Embryonic facial prominence (tissue), 1 donor: Measurements from ENCODE around the gene EVA1C.
"Not testable (repeated sequence)": the region's sequence is repeated elsewhere in the genome, so short reads cannot be mapped to it uniquely, and the experiment has no call there.

Source experiments
- DNase-seq: peaks from one replicate; pipeline ENCODE4 v3.0.0-alpha.2; 2016; ENCODE audit errors: extremely low spot score

EVA1C gene

GRCh38 chr21:32462564-32462963 lies 50.1 kb downstream of the EVA1C start:
- not testable (repeated sequence) for DNase-seq

GRCh38 chr21:32463367-32463766 lies 50.9 kb downstream of the EVA1C start:
- DNase-seq, result no peak

GRCh38 chr21:32463889-32464300 lies 51.4 kb downstream of the EVA1C start:
- DNase-seq, result no peak

- no peak for DNase-seq
These were observed 54.8 kb downstream of the EVA1C start for GRCh38 chr21:32467291-32467690.

GRCh38 chr21:32468681-32469111 lies 56.2 kb downstream of the EVA1C start:
- DNase-seq, result no peak

GRCh38 chr21:32469628-32470027 lies 57.1 kb downstream of the EVA1C start:
- no peak for DNase-seq

GRCh38 chr21:32470206-32470605 lies 57.7 kb downstream of the EVA1C start:
- no peak for DNase-seq

GRCh38 chr21:32472890-32473765 lies 60.6 kb downstream of the EVA1C start:
- DNase-seq, result no peak

GRCh38 chr21:32474179-32475059 lies 61.9 kb downstream of the EVA1C start:
- DNase-seq, result no peak

GRCh38 chr21:32475162-32475812 lies 62.8 kb downstream of the EVA1C start:
- DNase-seq, result no peak

- DNase-seq, result no peak
These were observed 64.3 kb downstream of the EVA1C start for GRCh38 chr21:32476661-32477423.

GRCh38 chr21:32477424-32477745 lies 64.9 kb downstream of the EVA1C start:
- no peak for DNase-seq

GRCh38 chr21:32481875-32482408 lies 69.4 kb downstream of the EVA1C start:
- no peak for DNase-seq

- DNase-seq, result no peak
These were observed 70.2 kb downstream of the EVA1C start for GRCh38 chr21:32482565-32483292.

GRCh38 chr21:32483293-32483595 lies 70.7 kb downstream of the EVA1C start:
- DNase-seq, result no peak

- no peak for DNase-seq
These were observed 72.3 kb downstream of the EVA1C start for GRCh38 chr21:32484706-32485380.

- DNase-seq, result no peak
These were observed 79.9 kb downstream of the EVA1C start for GRCh38 chr21:32492376-32492775.

GRCh38 chr21:32494934-32495709 lies 82.6 kb downstream of the EVA1C start:
- no peak for DNase-seq

GRCh38 chr21:32496568-32496967 lies 84.1 kb downstream of the EVA1C start:
- DNase-seq, result no peak
